ENCODE data around the gene TSPAN14.

DNA sequence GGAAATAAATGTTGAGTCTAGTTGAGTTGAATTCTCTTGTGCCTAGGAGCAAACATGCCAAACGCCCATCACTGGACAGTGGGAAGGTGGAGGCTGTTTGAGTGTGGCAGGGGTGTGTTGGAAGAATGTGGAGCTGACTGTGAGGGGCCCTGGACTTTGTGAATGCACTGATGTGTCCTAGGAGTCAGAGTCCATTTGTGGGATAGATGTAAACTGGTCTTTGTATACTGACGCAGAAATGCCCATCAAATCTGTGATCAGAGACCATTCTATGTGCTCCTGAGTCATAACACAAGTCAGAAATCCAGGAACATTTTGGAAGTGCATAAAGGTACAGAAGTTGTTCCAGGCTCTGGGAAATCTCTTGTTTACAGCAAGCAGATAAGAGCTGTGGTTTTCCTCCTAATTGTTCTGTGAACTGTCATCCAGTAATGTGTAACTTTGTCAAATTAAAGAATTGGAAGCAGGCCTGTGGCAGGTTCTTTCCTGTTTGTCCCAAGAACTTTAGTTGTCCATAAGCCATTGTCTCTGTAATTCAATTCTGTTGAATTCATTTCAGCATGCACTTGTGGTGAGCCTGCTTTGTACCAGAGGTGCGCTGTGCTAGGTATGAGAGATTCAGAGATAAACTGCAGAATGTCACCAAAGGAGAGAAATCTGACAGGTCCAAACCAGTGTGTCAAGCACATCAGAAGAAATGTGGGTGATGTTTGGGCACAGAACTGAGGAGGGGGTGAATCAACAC lies 38.2 kb upstream of the TSPAN14 start:
- TF ChIP-seq, protein P1, sequence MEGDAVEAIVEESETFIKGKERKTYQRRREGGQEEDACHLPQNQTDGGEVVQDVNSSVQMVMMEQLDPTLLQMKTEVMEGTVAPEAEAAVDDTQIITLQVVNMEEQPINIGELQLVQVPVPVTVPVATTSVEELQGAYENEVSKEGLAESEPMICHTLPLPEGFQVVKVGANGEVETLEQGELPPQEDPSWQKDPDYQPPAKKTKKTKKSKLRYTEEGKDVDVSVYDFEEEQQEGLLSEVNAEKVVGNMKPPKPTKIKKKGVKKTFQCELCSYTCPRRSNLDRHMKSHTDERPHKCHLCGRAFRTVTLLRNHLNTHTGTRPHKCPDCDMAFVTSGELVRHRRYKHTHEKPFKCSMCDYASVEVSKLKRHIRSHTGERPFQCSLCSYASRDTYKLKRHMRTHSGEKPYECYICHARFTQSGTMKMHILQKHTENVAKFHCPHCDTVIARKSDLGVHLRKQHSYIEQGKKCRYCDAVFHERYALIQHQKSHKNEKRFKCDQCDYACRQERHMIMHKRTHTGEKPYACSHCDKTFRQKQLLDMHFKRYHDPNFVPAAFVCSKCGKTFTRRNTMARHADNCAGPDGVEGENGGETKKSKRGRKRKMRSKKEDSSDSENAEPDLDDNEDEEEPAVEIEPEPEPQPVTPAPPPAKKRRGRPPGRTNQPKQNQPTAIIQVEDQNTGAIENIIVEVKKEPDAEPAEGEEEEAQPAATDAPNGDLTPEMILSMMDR (IDR thresholded peaks at IDR 0.05; ENCODE audit: low read depth, low read length, missing input control), result no peak
- TF ChIP-seq, protein P2, sequence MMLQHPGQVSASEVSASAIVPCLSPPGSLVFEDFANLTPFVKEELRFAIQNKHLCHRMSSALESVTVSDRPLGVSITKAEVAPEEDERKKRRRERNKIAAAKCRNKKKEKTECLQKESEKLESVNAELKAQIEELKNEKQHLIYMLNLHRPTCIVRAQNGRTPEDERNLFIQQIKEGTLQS (IDR thresholded peaks at IDR 0.05), result no peak
- TF ChIP-seq SP1 (IDR thresholded peaks at IDR 0.05) (no peak), YY1 (IDR thresholded peaks at IDR 0.05) (no peak), RXRA (IDR thresholded peaks at IDR 0.05) (no peak), TAF1 (conservative IDR thresholded peaks at IDR 0.05) (no peak), JUND (IDR thresholded peaks at IDR 0.05) (no peak), HNF4A (conservative IDR thresholded peaks at IDR 0.05) (peak; percentile 37 to 59), RAD21 (IDR thresholded peaks at IDR 0.05) (no peak), GABPA (IDR thresholded peaks at IDR 0.05 in 1 of 2, conservative IDR thresholded peaks at IDR 0.05 in 1 of 2) (no peak), EGR1 (IDR thresholded peaks at IDR 0.05; ENCODE audit: low read depth in 2 of 2) (no peak), HNF4G (IDR thresholded peaks at IDR 0.05) (no peak)
- TF ChIP-seq, protein P3, sequence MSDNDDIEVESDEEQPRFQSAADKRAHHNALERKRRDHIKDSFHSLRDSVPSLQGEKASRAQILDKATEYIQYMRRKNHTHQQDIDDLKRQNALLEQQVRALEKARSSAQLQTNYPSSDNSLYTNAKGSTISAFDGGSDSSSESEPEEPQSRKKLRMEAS (IDR thresholded peaks at IDR 0.05), result no peak
- TF ChIP-seq, protein P4, sequence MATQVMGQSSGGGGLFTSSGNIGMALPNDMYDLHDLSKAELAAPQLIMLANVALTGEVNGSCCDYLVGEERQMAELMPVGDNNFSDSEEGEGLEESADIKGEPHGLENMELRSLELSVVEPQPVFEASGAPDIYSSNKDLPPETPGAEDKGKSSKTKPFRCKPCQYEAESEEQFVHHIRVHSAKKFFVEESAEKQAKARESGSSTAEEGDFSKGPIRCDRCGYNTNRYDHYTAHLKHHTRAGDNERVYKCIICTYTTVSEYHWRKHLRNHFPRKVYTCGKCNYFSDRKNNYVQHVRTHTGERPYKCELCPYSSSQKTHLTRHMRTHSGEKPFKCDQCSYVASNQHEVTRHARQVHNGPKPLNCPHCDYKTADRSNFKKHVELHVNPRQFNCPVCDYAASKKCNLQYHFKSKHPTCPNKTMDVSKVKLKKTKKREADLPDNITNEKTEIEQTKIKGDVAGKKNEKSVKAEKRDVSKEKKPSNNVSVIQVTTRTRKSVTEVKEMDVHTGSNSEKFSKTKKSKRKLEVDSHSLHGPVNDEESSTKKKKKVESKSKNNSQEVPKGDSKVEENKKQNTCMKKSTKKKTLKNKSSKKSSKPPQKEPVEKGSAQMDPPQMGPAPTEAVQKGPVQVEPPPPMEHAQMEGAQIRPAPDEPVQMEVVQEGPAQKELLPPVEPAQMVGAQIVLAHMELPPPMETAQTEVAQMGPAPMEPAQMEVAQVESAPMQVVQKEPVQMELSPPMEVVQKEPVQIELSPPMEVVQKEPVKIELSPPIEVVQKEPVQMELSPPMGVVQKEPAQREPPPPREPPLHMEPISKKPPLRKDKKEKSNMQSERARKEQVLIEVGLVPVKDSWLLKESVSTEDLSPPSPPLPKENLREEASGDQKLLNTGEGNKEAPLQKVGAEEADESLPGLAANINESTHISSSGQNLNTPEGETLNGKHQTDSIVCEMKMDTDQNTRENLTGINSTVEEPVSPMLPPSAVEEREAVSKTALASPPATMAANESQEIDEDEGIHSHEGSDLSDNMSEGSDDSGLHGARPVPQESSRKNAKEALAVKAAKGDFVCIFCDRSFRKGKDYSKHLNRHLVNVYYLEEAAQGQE (IDR thresholded peaks at IDR 0.05), result no peak
